ENCODE results near the gene ELP1.
"Not testable (repeated sequence)": the region's sequence is repeated elsewhere in the genome, so short reads cannot be mapped to it uniquely, and the experiment has no call there.

DNA sequence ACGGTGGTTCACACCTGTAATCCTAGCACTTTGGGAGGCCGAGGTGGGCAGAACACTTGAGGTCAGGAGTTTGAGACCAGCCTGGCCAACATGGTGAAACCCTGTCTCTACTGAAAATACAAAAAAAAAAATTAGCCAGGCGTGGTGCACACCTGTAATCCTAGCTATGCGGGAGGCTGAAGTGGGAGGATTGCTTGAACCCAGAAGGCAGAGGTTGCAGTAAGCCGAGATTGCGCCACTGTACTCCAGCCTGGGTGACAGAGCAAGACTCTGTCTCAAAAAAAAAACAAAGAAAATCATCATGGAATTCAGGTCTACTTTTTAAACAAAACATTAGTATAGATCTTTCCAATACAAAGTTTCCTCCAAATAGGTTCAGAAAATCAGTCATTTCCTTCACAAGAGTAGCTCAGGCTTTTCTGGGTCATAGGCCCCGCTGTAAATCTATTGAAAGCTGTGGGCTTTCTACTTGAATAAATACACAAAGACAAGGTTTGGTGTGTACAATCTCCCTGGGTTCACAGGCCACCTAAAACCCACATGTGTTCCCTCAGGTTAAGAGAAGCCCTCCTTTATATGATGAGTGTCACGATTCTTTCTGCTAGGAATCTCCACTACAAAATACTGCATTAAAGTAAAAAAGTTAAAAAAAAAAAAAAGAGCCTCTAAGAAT is 34.8 kb downstream of the ELP1 start:
- not testable (repeated sequence) for TF ChIP-seq ZNF416 (tag by site-specific recombination; IDR thresholded peaks at IDR 0.05); ZNF292 (tag by site-specific recombination; IDR thresholded peaks at IDR 0.05; ENCODE audit: borderline replicate concordance, low read depth); ZNF114 (tag by site-specific recombination; IDR thresholded peaks at IDR 0.05); SALL2 (tag by site-specific recombination; IDR thresholded peaks at IDR 0.05; ENCODE audit: borderline replicate concordance)
- TF ChIP-seq, protein P1, sequence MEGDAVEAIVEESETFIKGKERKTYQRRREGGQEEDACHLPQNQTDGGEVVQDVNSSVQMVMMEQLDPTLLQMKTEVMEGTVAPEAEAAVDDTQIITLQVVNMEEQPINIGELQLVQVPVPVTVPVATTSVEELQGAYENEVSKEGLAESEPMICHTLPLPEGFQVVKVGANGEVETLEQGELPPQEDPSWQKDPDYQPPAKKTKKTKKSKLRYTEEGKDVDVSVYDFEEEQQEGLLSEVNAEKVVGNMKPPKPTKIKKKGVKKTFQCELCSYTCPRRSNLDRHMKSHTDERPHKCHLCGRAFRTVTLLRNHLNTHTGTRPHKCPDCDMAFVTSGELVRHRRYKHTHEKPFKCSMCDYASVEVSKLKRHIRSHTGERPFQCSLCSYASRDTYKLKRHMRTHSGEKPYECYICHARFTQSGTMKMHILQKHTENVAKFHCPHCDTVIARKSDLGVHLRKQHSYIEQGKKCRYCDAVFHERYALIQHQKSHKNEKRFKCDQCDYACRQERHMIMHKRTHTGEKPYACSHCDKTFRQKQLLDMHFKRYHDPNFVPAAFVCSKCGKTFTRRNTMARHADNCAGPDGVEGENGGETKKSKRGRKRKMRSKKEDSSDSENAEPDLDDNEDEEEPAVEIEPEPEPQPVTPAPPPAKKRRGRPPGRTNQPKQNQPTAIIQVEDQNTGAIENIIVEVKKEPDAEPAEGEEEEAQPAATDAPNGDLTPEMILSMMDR (tag by site-specific recombination; IDR thresholded peaks at IDR 0.05): not testable (repeated sequence)

Measured in HEK293 (cell line).